Esophagus squamous epithelium (tissue), 5 donors: ENCODE data around the gene TNK1. TPM values are rescaled to one million over a fixed set of nuclear protein-coding genes. Genes with fewer than 3 reads are reported as not detected.

ENCODE experiments used
- DNase-seq: peaks from one replicate; lab custom pipeline; 2025; lab: John Stamatoyannopoulos, UW
- H3K27ac ChIP-seq, 4 donors: fragments of 200-600 bp; sonication (generic); one replicate each; pipeline ENCODE4 v1.5.1; 2016 to 2019; ENCODE audit warnings: mild to moderate bottlenecking in 1 of 4
- H3K27me3 ChIP-seq, 4 donors: fragments of 200-600 bp; sonication (generic); 1 replicate in 3 of 4; 2 replicates in 1 of 4; pipeline versions ENCODE4 v1.5.1 to v1.6.0; 2017 to 2021; ENCODE audit warnings: antibody characterized with exemption in 1 of 4
- H3K36me3 ChIP-seq, 3 donors: fragments of 200-600 bp; sonication (generic); one replicate each; pipeline ENCODE4 v1.5.1; 2016 to 2019
- H3K4me1 ChIP-seq, 3 donors: fragments of 200-600 bp; sonication (generic); one replicate each; pipeline ENCODE4 v1.5.1; 2017 to 2019
- H3K4me3 ChIP-seq, 4 donors: fragments of 200-600 bp; sonication (generic); 1 replicate in 3 of 4; 2 replicates in 1 of 4; pipeline ENCODE4 v1.5.1; 2016 to 2019; ENCODE audit warnings: mild to moderate bottlenecking in 2 of 4, moderate library complexity in 1 of 4
- H3K9me3 ChIP-seq, 3 donors: fragments of 200-600 bp; sonication (generic); one replicate each; pipeline ENCODE4 v1.5.1; 2016 to 2019
- POLR2A ChIP-seq, 4 donors: fragments of 450-650 bp; IDR thresholded peaks; one replicate each; pipeline ENCODE4 v1.6.1; 2017; ENCODE audit warnings: antibody characterized with exemption in 4 of 4, mild to moderate bottlenecking in 4 of 4, moderate library complexity in 3 of 4
- WGBS, 2 donors: methylation state at CpG; one replicate each; pipeline ENCODE4 v1.1.5; 2018; 5-methylcytosine and 5-hydroxymethylcytosine counted together
- intact Hi-C: fragments of 100-400 bp; cut with DNase I; formaldehyde crosslinking; loops from one replicate; pipeline ENCODE4 v1.15.0; 2022
- total RNA-seq, 4 donors: library from RNA; depleted of rRNA; stranded (reverse); fragments of >200 nt; gene quantifications; one replicate each; pipeline ENCODE4 v1.1.0, GENCODE V29; 2016
- TF ChIP-seq, protein P1 (sequence below), 6 experiments: fragments of 450-650 bp in 4 of 6; fragments of 200-600 bp in 2 of 6; sonication (generic) in 2 of 6; IDR thresholded peaks; one replicate each; pipeline ENCODE4 v1.5.1; 2016 to 2019; ENCODE audit warnings: antibody characterized with exemption in 6 of 6, mild to moderate bottlenecking in 4 of 6, moderate library complexity in 4 of 6
- donor health status: DM: yes; HTN: yes; CAD: no.

TNK1 gene
- total RNA-seq, 4 donors from 2014 or later: 6.2 to 15.2 (median 9.9) TPM

GRCh38 chr17:7383371-7383741, 2.5 kb downstream of the TNK1 start:
- peaks cover 0 to 5% (median 0%) of the 10 kb centered on the region in 4 donors for H3K27me3 ChIP-seq

DNA sequence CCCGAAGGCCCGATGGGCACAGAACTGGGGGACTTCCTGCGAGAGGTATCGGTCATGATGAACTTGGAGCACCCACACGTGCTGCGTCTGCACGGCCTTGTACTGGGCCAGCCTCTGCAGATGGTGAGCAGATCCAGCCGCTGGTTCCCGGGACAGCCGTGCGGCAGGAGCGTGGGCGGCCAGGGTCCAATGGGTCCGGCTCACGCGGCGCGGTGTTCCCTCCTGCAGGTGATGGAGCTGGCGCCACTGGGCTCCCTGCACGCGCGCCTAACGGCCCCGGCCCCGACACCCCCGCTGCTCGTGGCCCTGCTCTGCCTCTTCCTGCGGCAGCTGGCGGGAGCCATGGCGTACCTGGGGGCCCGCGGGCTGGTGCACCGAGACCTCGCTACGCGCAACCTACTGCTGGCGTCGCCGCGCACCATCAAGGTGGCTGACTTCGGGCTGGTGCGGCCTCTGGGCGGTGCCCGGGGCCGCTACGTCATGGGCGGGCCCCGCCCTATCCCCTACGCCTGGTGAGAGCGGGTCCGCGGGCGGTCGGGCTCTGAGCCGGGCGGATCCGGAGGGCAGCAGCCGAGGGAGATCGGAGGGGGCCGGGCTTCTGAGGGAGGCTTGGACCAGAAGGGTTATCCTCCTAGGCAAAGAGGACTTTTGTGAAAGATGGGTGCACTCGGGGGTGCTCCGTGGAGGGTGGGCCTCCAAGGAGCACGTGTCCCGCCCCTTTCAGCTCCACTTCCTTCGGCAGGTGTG, 3.0 kb downstream of the TNK1 start:
- no peak for DNase-seq
- 60 to 74% methylated on average over 7 to 13 of the region's 65 CpGs for WGBS, 2 donors
- Histone ChIP-seq H3K4me3 (peak overlapping the region; percentile 1 to 61 (median 38)), H3K27me3 (peaks cover 0 to 5% (median 0%) of the 10 kb centered on the region in 4 donors), H3K27ac (peak overlapping the region in 3 of 4 donors; percentile 52 to 71 (median 66)), H3K36me3 (peaks cover 10 to 61% (median 12%) of the 10 kb centered on the region in 3 donors), H3K4me1 (peaks cover 20 to 53% (median 31%) of the 10 kb centered on the region in 3 donors), H3K9me3 (peaks cover 0 to 4% (median 0%) of the 10 kb centered on the region in 3 donors)
- TF ChIP-seq, protein P1, sequence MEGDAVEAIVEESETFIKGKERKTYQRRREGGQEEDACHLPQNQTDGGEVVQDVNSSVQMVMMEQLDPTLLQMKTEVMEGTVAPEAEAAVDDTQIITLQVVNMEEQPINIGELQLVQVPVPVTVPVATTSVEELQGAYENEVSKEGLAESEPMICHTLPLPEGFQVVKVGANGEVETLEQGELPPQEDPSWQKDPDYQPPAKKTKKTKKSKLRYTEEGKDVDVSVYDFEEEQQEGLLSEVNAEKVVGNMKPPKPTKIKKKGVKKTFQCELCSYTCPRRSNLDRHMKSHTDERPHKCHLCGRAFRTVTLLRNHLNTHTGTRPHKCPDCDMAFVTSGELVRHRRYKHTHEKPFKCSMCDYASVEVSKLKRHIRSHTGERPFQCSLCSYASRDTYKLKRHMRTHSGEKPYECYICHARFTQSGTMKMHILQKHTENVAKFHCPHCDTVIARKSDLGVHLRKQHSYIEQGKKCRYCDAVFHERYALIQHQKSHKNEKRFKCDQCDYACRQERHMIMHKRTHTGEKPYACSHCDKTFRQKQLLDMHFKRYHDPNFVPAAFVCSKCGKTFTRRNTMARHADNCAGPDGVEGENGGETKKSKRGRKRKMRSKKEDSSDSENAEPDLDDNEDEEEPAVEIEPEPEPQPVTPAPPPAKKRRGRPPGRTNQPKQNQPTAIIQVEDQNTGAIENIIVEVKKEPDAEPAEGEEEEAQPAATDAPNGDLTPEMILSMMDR (IDR thresholded peaks at IDR 0.05): no peak
- TF ChIP-seq POLR2A (IDR thresholded peaks at IDR 0.05): no peak
- intact Hi-C loops: no loop called here

More at GRCh38 chr17:7383371-7383741, 2.5 kb downstream of the TNK1 start:
- intact Hi-C loops: no loop called here
- Histone ChIP-seq H3K36me3 (peaks cover 5 to 55% (median 7%) of the 10 kb centered on the region in 3 donors), H3K9me3 (peaks cover 0 to 5% (median 0%) of the 10 kb centered on the region in 3 donors), H3K4me3 (peak overlapping the region in 3 of 4 donors; percentile 1 to 61 (median 42)), H3K4me1 (peaks cover 20 to 53% (median 31%) of the 10 kb centered on the region in 3 donors), H3K27ac (peak overlapping the region in 2 of 4 donors; percentile 66 to 71)
- DNase-seq: no peak
- 62 to 90% methylated on average over 2 of the region's 11 CpGs for WGBS, 2 donors
- TF ChIP-seq, protein P1 (IDR thresholded peaks at IDR 0.05): no peak
- no peak for TF ChIP-seq POLR2A (IDR thresholded peaks at IDR 0.05)

DNA sequence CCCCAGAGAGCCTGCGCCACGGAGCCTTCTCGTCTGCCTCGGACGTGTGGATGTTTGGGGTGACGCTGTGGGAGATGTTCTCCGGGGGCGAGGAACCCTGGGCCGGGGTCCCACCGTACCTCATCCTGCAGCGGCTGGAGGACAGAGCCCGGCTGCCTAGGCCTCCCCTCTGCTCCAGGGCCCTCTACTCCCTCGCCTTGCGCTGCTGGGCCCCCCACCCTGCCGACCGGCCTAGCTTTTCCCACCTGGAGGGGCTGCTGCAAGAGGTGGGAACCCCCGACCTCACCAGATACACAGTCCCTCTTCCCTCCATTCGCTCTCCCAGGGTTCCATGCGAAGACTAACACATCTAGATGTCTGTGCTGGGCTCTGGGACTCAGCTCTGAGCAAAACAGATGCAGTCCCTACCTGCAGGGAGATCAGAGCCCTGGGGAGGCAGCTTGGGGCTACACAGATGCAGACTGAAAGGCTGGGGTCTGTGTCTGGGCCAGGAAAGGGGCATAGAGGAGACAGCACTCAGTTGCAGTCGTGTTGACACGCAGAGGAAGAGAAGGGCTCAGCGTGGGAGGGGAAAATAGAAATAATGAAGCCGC, 3.7 kb downstream of the TNK1 start:
- intact Hi-C loops: no loop called here
- Histone ChIP-seq H3K9me3 (no peaks in the 10 kb centered on the region), H3K27me3 (peaks cover 0 to 5% (median 0%) of the 10 kb centered on the region in 4 donors), H3K4me1 (peaks cover 20 to 53% (median 31%) of the 10 kb centered on the region in 3 donors), H3K4me3 (peak overlapping the region; percentile 1 to 61 (median 38)), H3K36me3 (peaks cover 15 to 68% (median 19%) of the 10 kb centered on the region in 3 donors), H3K27ac (peak overlapping the region in 3 of 4 donors; percentile 52 to 71 (median 66))
- TF ChIP-seq, protein P1 (IDR thresholded peaks at IDR 0.05): no peak
- no peak for TF ChIP-seq POLR2A (IDR thresholded peaks at IDR 0.05)
- DNase-seq: no peak
- WGBS, 2 donors: 62 to 92% methylated on average over 7 to 10 of the region's 23 CpGs

GRCh38 chr17:7388856-7389255, 8.0 kb downstream of the TNK1 start:
- no peak for DNase-seq

More at GRCh38 chr17:7388856-7389255, 8.0 kb downstream of the TNK1 start:
- no peaks in the 10 kb centered on the region for H3K27me3 ChIP-seq
- WGBS, 2 donors: 89% methylated on average over 3 of the region's 10 CpGs; no CpG with 5 or more reads in 1 of the 2 donors
- no peaks in the 10 kb centered on the region for H3K9me3 ChIP-seq
- H3K27ac ChIP-seq: no peak overlapping the region
- no peak for TF ChIP-seq POLR2A (IDR thresholded peaks at IDR 0.05)
- TF ChIP-seq, protein P1 (IDR thresholded peaks at IDR 0.05): no peak
- H3K4me1 ChIP-seq: peaks cover 10 to 30% (median 13%) of the 10 kb centered on the region in 3 donors
- peaks cover 23 to 95% (median 25%) of the 10 kb centered on the region in 3 donors for H3K36me3 ChIP-seq
- intact Hi-C loops: no loop called here
- no peak overlapping the region for H3K4me3 ChIP-seq
